OCI-LY7 (cell line): ENCODE measurements around the gene CEBPB. TPM values are rescaled to one million over a fixed set of nuclear protein-coding genes. Genes with fewer than 3 reads are reported as not detected.

ENCODE experiments used
- BruUV-seq: library from RNA; stranded (reverse); fragments of 400-500 nt; replicated peaks from 2 replicates; lab custom pipeline; 2021; lab: Mats Ljungman, UMichigan
- CTCF ChIA-PET: fragments of 300-600 bp; sonication (Branson Sonifier 250); formaldehyde crosslinking; loops from one replicate; lab custom pipeline; 2022; ENCODE audit warnings: antibody characterized with exemption; ENCODE audit not compliant: unreplicated experiment; lab: Charles Lee
- POLR2A ChIA-PET: fragments of 300-600 bp; sonication (Branson Sonifier 250); formaldehyde crosslinking; loops from one replicate; lab custom pipeline; 2022; ENCODE audit warnings: antibody characterized with exemption; lab: Charles Lee
- DNase-seq: peaks from one replicate; pipeline ENCODE4 v3.0.0-alpha.2; 2015; ENCODE audit warnings: low spot score
- H2AFZ ChIP-seq: fragments of 200-600 bp; sonication (generic), shearing (Covaris generic); 2 replicates; pipeline ENCODE4 v1.6.1; 2014; ENCODE audit warnings: mild to moderate bottlenecking, antibody characterized with exemption, low read length, moderate library complexity
- H3K27ac ChIP-seq: fragments of 200-600 bp; sonication (generic); 2 replicates; pipeline ENCODE4 v1.5.1; 2014; ENCODE audit warnings: mixed run types, low read depth, mild to moderate bottlenecking, moderate library complexity, low read length, inconsistent platforms; ENCODE audit not compliant: poor library complexity, severe bottlenecking
- H3K36me3 ChIP-seq: fragments of 200-600 bp; sonication (generic); 2 replicates; pipeline ENCODE4 v1.6.1; 2014; ENCODE audit warnings: mild to moderate bottlenecking, antibody characterized with exemption, low read length, moderate library complexity, mixed read lengths; ENCODE audit not compliant: insufficient read depth
- H3K4me1 ChIP-seq: fragments of 200-600 bp; sonication (generic); 2 replicates; pipeline ENCODE4 v1.5.1; 2014; ENCODE audit warnings: mild to moderate bottlenecking, low read length; ENCODE audit not compliant: insufficient read depth, poor library complexity, severe bottlenecking
- H3K4me2 ChIP-seq: fragments of 200-600 bp; sonication (generic); 2 replicates; pipeline ENCODE4 v1.6.1; 2014; ENCODE audit warnings: mild to moderate bottlenecking, low read length
- H3K4me3 ChIP-seq: fragments of 200-600 bp; sonication (generic); 2 replicates; pipeline ENCODE4 v1.5.1; 2014; ENCODE audit warnings: mild to moderate bottlenecking, low read depth, low read length; ENCODE audit not compliant: poor library complexity, severe bottlenecking
- H3K79me2 ChIP-seq: fragments of 200-600 bp; sonication (generic); 2 replicates; pipeline ENCODE4 v1.6.1; 2016; ENCODE audit warnings: low read depth, mild to moderate bottlenecking, low read length, moderate library complexity, mixed read lengths; ENCODE audit not compliant: insufficient read depth
- H3K9me2 ChIP-seq: fragments of 200-600 bp; sonication (generic); 2 replicates; pipeline ENCODE4 v1.6.1; 2016; ENCODE audit warnings: mild to moderate bottlenecking, low read length, mixed read lengths; ENCODE audit not compliant: insufficient read depth
- H3K9me3 ChIP-seq: fragments of 200-600 bp; sonication (generic); 2 replicates; pipeline ENCODE4 v1.6.1; 2014; ENCODE audit warnings: mild to moderate bottlenecking, mixed run types, low read length, mixed read lengths
- H4K20me1 ChIP-seq: fragments of 200-600 bp; sonication (generic); 2 replicates; pipeline ENCODE4 v1.6.1; 2014; ENCODE audit warnings: mild to moderate bottlenecking, antibody characterized with exemption, low read length, moderate library complexity, mixed read lengths; ENCODE audit not compliant: insufficient read depth
- CTCF ChIP-seq: fragments of 200-600 bp; sonication (generic); conservative IDR thresholded peaks from 2 replicates; pipeline ENCODE4 v1.5.1; 2014; ENCODE audit warnings: mild to moderate bottlenecking, antibody characterized with exemption, low read length, moderate library complexity, mixed read lengths
- EZH2phosphoT487 ChIP-seq: fragments of 200-600 bp; sonication (generic); IDR thresholded peaks from 2 replicates; pipeline ENCODE4 v1.6.1; 2018; ENCODE audit warnings: low read depth, borderline replicate concordance, mild to moderate bottlenecking, mixed run types, antibody characterized with exemption, low read length, moderate library complexity, mixed read lengths
- intact Hi-C: fragments of 100-400 bp; cut with micrococcal nuclease; formaldehyde crosslinking; loops from one replicate; pipeline ENCODE4 v1.10.0; 2022; ENCODE audit not compliant: unreplicated experiment
- total RNA-seq, 2 experiments: library from RNA; depleted of rRNA in 1 of 2; stranded (reverse); fragments of >200 nt in 1 of 2; shearing (Covaris generic) in 1 of 2; gene quantifications; 2 replicates each; pipeline ENCODE4 v1.2.3, GENCODE V29; 2014 to 2022

The CEBPB gene
- total RNA-seq, 2 experiments from 2014 or later: 47.6 to 48.4 TPM

GRCh38 chr20:50217207-50217949 lies 26.7 kb downstream of the CEBPB start:
- CTCF ChIA-PET: interaction anchor here (0.6 kb wide), 1 partner anchor 884 kb away, joined by 11 read pairs; no protein-coding TSS in a partner anchor
- intact Hi-C loops: no loop called here
- POLR2A ChIA-PET: interaction anchor here (0.6 kb wide), 1 partner anchor 12 kb away, joined by 3 read pairs; no protein-coding TSS in a partner anchor
- no peaks in the 10 kb centered on the region for H3K9me3 ChIP-seq
- no TSS peak for BruUV-seq
- TF ChIP-seq EZH2phosphoT487 (no peak), CTCF (no peak)
- H3K36me3 ChIP-seq: no peaks in the 10 kb centered on the region
- H3K4me1 ChIP-seq: no peaks in the 10 kb centered on the region
- H4K20me1 ChIP-seq: no peaks in the 10 kb centered on the region
- H3K79me2 ChIP-seq: no peaks in the 10 kb centered on the region
- H2AFZ ChIP-seq: no peak overlapping the region
- H3K4me2 ChIP-seq: no peak overlapping the region
- no peaks in the 10 kb centered on the region for H3K9me2 ChIP-seq
- no peak overlapping the region for H3K27ac ChIP-seq
- DNase-seq: no peak
- no peak overlapping the region for H3K4me3 ChIP-seq

- intact Hi-C loops: no loop called here
- no TSS peak for BruUV-seq
- H3K4me2 ChIP-seq: no peak overlapping the region
- H4K20me1 ChIP-seq: no peaks in the 10 kb centered on the region
- H2AFZ ChIP-seq: no peak overlapping the region
- no peak for DNase-seq
- no peak for TF ChIP-seq EZH2phosphoT487
- TF ChIP-seq CTCF: no peak
- POLR2A ChIA-PET: no interaction called here
- H3K4me1 ChIP-seq: no peaks in the 10 kb centered on the region
- H3K4me3 ChIP-seq: no peak overlapping the region
- CTCF ChIA-PET: no interaction called here
- H3K79me2 ChIP-seq: no peaks in the 10 kb centered on the region
- H3K9me3 ChIP-seq: no peaks in the 10 kb centered on the region
- no peaks in the 10 kb centered on the region for H3K36me3 ChIP-seq
- H3K9me2 ChIP-seq: no peaks in the 10 kb centered on the region
- H3K27ac ChIP-seq: no peak overlapping the region
These were observed 28.4 kb downstream of the CEBPB start for GRCh38 chr20:50218987-50219435.

DNA sequence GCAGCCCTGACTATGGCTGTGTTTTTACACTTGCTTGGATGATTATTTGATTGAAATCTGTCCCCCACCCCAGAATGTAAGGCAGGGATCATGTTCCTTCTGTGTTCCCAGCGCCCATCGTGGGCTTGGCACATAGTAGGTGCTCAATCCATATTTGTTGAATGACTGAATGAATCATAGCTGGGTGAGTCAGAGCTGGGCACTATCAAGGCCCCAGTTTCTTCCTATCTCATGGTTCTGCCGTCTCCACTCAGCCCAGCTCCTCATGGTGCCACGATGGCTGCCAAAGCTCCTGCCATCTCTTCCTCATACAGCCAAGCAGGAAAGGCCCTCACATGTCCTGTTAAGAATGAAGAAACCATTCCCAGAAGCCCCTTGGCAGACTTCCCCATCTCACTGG lies 29.0 kb downstream of the CEBPB start:
- Histone ChIP-seq H3K36me3 (no peaks in the 10 kb centered on the region), H2AFZ (no peak overlapping the region), H4K20me1 (no peaks in the 10 kb centered on the region), H3K79me2 (no peaks in the 10 kb centered on the region), H3K27ac (no peak overlapping the region), H3K4me3 (no peak overlapping the region), H3K4me2 (no peak overlapping the region), H3K9me2 (no peaks in the 10 kb centered on the region), H3K4me1 (no peaks in the 10 kb centered on the region), H3K9me3 (no peaks in the 10 kb centered on the region)
- TF ChIP-seq EZH2phosphoT487: no peak
- no peak for TF ChIP-seq CTCF
- ChIA-PET CTCF (no interaction called here), POLR2A (interaction anchor here (1.4 kb wide), 1 partner anchor 11 kb away, joined by 3 read pairs; no protein-coding TSS in a partner anchor)
- DNase-seq: no peak
- BruUV-seq: no TSS peak
- intact Hi-C loops: no loop called here
